ENCODE measurements around the gene SELENOM. TPM values are rescaled to one million over a fixed set of nuclear protein-coding genes. Genes with fewer than 3 reads are reported as not detected.

The SELENOM gene
- total and polyA plus RNA-seq, 2 of the 8 experiments (the other 6 are each of a cell fraction or from before 2014, with no cell fraction given) = 22.7 to 40.0 TPM

DNA sequence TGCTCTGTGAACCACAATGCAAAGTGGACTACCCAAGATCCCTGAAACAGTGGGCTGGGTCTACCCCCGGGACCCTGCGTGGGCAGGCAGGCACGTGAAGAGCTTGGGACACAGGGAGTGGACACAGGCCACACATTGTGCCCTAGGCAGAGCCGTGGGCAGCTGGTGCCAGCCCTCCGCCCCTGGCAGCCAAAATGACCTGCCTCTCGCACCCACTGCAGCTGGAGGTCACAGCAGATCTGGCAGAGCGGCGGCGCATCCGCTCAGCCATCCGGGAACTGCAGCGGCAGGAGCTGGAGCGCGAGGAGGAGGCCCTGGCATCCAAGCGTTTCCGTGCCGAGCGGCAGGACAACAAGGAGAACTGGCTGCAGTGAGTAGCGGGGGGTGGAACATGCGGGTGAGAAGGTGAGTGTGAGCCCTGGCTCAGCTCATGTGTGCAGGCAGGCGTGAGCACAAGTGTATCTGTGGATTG lies 19.6 kb downstream of the SELENOM start (continued):
- no peak for TF ChIP-seq JUND (IDR thresholded peaks at IDR 0.05; ENCODE audit: low read length)
- no peak for TF ChIP-seq POU5F1 (IDR thresholded peaks at IDR 0.05; ENCODE audit: low read depth, low read length)
- no peak for TF ChIP-seq KDM5A (IDR thresholded peaks at IDR 0.05; ENCODE audit: low read length)
- no peak for TF ChIP-seq POLR2AphosphoS5 (IDR thresholded peaks at IDR 0.05; ENCODE audit: low read depth, low read length)
- no peak for TF ChIP-seq RBBP5 (IDR thresholded peaks at IDR 0.05; ENCODE audit: borderline replicate concordance, low read depth, low read length)
- no peak for TF ChIP-seq RXRA (IDR thresholded peaks at IDR 0.05; ENCODE audit: insufficient read depth, low read depth, low read length)
- no peak for TF ChIP-seq TEAD4 (IDR thresholded peaks at IDR 0.05; ENCODE audit: low read depth, low read length)
